Activated naive CD4-positive, alpha-beta T cell treated with anti-CD3 and anti-CD28 coated beads, Interleukin-2, amount 50 U/mL, for 72 hours (primary cell): ENCODE data around the gene TRPM2. TPM values are rescaled to one million over a fixed set of nuclear protein-coding genes. Genes with fewer than 3 reads are reported as not detected.

Experiments used
- ATAC-seq, 2 donors: fragments of 150-1000 bp; cut with Tn5 transposase; 2 replicates each; pipeline ENCODE4 v1.10.0; 2021; ENCODE audit warnings: mild to moderate bottlenecking in 2 of 2, moderate library complexity in 2 of 2
- DNase-seq, 2 donors: peaks; one replicate each; pipeline ENCODE4 v3.0.0; 2021 to 2022; ENCODE audit warnings: low spot score in 2 of 2
- H3K27ac Mint-ChIP-seq, 2 donors: one replicate each; pipeline ENCODE4 v1.8.0; 2022; ENCODE audit warnings: mild to moderate bottlenecking in 2 of 2, mixed read lengths in 2 of 2
- H3K36me3 Mint-ChIP-seq, 2 donors: one replicate each; pipeline ENCODE4 v1.8.0; 2022; ENCODE audit warnings: mixed read lengths in 2 of 2
- H3K9me3 Mint-ChIP-seq, 2 donors: one replicate each; pipeline ENCODE4 v1.8.0; 2022; ENCODE audit warnings: mixed read lengths in 2 of 2
- total RNA-seq, 2 donors: library from RNA; stranded (reverse); gene quantifications; one replicate each; pipeline ENCODE4 v1.2.3, GENCODE V29; 2022

The TRPM2 gene
- total RNA-seq, 2 donors from 2014 or later: 8.5 to 16.3 TPM

DNA sequence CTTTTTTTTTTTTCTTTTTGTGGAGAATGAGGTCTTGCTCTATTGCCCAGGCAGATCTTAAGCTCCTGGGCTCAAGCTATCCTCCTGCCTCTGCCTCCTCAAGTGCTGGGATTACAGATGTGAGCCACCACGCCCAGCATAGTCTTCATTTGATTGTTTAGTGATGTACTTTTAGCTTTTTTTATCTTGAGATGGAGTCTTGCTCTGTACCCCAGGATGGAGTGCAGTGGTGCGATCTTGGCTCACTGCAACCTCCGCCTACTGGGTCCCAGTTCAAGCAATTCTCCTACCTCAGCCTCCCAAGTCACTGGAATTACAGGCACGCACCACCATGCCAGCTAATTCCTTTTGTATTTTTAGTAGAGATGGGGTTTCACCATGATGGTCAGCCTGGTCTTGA is 77.9 kb downstream of the TRPM2 start:
- peaks cover 13% of the 10 kb centered on the region in 2 donors for H3K36me3 Mint-ChIP-seq
- peaks cover 7 to 13% of the 10 kb centered on the region in 2 donors for H3K9me3 Mint-ChIP-seq
- ATAC-seq (no peak), DNase-seq (no peak)
- no peak overlapping the region for H3K27ac Mint-ChIP-seq

DNA sequence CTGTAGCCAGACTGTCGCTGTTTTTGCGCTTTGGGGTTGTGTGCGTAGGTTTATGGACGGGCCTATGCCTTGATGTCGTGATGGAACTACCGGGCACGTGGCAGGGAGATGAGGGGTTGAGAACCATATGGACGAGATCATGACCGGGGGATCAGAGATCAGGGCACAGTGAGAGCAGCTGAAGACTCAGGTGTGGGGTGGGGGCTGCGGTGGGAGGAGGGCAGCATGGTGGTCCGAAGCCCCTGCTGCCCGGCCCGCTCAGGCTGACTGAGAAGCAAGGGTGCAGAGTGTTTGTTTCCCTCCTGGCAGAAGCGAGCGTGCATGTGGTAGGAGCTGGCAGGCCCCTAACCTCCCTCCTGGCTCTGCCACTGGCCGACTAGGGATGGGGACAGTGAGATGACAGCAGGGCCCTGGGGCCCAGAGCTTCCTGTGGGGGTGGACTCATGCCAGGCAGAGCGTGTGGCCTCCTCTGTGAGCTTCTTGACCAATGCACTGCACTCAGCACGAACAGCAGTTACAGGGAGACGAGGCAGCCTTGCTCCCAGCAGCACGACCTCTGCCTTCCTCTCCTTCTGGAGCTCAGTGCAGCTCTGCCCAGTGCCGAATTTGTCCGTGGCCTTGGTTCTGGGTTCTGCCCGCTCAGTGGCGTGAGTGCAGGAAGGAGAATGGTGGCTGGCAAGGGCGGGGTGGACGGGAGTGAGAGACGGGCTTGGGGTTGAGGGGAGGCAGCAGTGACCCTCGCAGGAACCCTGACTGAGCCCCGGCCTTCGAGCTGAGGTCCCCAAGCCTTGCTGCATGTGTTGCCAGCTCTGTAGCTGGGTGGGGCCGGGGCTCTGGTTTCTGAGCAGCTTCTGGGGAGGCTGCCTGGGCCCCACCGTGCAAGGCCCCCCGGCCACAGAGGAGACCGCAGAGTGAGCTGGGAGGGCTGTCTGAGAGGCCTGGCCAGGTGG is 79.7 kb downstream of the TRPM2 start:
- DNase-seq: peak in 1 of 2 donors; percentile 39
- ATAC-seq: no peak
- peaks cover 13% of the 10 kb centered on the region in 2 donors for H3K36me3 Mint-ChIP-seq
- no peak overlapping the region for H3K27ac Mint-ChIP-seq
- H3K9me3 Mint-ChIP-seq: peaks cover 7 to 13% of the 10 kb centered on the region in 2 donors

DNA sequence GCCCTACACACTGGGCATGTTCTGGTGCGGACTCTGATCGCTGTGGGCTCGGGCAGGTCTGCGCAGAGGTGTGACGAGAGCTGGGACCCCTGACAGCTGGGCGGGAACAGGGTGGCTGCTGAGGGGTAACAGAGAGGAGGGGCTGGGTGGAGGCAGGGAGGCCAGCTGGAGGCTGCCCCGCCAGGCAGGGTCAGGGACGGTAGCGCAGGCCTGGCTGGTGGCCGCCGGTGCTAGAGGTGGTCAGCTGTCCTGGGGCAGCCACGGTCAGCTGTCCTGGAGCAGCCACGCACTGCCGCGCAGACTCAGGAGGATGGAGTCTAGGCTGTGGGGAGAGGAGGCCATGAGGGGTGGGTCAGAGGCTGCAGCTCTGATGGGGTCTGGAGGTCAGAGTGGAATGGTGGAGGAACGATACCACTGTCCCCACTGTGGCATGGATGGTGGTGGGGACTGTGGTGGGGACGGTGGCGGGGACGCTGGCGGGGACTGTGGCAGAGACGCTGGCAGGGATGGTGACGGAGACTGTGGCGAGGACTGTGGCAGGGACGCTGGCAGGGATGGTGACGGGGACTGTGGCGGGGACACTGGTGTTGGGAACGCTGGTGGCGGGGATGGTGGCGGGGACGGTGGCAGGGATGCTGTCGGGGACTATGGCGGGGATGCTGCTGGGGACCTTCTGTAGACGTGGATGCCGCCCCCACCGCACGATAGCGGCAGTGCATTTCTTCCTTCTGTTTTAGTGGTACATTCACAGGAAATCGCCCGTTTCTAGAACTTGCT is 80.6 kb downstream of the TRPM2 start:
- Mint-ChIP-seq H3K36me3 (peaks cover 13% of the 10 kb centered on the region in 2 donors), H3K27ac (peak overlapping the region; percentile 39 to 84), H3K9me3 (peaks cover 3 to 13% of the 10 kb centered on the region in 2 donors)
- ATAC-seq (no peak), DNase-seq (peak in 1 of 2 donors; percentile 44)

DNA sequence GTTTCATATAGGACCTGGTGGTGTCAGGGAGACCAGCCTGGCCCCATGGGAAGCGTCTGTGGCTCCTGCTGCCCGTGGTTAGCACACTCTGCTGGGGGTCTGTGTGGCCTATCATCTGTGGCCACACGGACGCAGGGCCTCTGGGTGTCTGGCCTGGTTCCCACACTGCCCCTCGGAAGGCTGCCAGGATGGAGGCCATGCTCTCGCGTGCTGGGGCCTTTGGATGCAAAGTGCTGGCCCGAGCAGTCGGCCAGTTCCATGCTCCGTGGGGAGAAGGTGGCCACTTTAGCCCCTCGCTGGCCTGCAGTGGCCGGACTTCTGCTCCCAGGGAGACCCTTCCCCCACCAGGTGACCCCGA is 81.1 kb downstream of the TRPM2 start:
- H3K27ac Mint-ChIP-seq: peak overlapping the region in 1 of 2 donors; percentile 39
- ATAC-seq (no peak), DNase-seq (no peak)
- peaks cover 13% of the 10 kb centered on the region in 2 donors for H3K36me3 Mint-ChIP-seq
- H3K9me3 Mint-ChIP-seq: peaks cover 3 to 12% of the 10 kb centered on the region in 2 donors

DNA sequence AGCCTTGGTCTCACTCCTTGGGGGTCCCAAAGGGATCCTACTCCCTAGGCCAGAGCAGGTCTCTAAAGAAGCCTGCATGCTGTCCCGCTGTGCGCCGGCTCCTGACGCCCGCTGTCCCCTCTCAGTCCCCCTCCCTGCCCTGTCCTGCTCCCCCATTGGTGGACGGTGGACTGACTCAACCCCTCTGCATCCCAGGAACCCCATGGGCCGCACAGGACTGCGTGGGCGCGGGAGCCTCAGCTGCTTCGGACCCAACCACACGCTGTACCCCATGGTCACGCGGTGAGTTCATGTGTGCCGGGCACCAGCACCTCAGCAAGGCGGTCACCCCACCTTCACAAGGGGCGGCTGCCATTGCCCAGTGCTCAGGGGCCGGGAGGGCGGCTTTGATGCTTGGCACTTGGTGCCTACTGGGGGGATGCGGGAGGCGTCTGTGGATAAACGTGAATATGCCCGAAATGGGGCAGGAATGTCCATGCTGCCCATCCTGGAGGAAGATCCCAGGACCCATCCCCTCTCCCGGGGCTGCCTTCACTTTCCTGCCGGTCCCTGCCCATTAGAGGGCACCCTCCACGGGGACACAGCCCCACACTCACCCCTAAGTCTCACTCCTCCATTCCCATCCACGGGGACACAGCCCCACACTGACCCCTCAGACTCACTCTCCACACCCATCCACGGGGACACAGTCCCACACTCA is 81.7 kb downstream of the TRPM2 start:
- peak overlapping the region; percentile 39 to 40 for H3K27ac Mint-ChIP-seq
- peaks cover 3 to 7% of the 10 kb centered on the region in 2 donors for H3K9me3 Mint-ChIP-seq
- H3K36me3 Mint-ChIP-seq: peaks cover 8 to 13% of the 10 kb centered on the region in 2 donors
- no peak for ATAC-seq
- DNase-seq: peak in 1 of 2 donors; percentile 47

DNA sequence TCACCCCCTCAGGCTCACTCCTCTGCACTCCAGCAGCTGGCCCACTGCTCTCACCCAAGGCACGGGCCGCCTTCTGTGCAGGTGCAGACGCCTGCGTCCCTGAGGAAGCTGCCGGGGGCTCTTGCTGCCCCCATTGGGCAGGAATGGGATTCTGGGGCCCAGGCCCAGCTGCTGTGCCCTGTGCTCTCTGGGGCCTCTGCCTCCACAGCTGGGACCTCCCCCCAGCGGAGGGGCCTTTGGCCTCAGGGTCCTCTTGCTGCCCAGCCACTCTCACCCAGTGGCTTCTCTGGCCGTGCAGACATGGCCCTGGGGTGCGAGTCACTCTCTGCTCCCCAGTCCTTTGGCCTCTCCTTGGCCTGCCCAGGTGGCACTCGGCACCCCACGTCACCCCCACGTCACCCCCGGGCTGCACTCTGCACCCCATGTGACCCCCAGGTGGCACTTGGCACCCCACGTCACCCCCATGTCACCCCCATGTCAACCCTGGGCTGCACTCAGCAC is 82.7 kb downstream of the TRPM2 start:
- Mint-ChIP-seq H3K27ac (no peak overlapping the region), H3K36me3 (peaks cover under 1 to 11% of the 10 kb centered on the region in 2 donors), H3K9me3 (peaks cover under 1 to 3% of the 10 kb centered on the region in 2 donors)
- ATAC-seq (no peak), DNase-seq (no peak)

DNA sequence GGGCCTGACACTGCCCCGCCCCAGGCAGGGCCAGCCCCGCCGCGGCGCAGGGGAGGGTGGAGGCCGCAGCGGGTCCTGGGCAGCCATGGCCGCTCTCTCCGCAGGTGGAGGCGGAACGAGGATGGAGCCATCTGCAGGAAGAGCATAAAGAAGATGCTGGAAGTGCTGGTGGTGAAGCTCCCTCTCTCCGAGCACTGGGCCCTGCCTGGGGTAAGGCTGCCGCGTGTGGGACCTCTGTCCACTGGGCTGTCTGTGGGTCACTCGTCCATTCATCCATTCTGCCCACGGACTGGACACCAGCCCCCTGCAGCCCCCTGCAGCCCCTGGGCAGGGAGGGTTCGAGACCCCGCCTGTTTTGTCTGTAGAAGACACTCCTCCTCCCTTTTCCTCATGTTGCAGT is 83.5 kb downstream of the TRPM2 start:
- Mint-ChIP-seq H3K27ac (no peak overlapping the region), H3K36me3 (peaks cover 0 to 3% of the 10 kb centered on the region in 2 donors), H3K9me3 (no peaks in the 10 kb centered on the region)
- ATAC-seq (no peak), DNase-seq (peak in 1 of 2 donors; percentile 41)

DNA sequence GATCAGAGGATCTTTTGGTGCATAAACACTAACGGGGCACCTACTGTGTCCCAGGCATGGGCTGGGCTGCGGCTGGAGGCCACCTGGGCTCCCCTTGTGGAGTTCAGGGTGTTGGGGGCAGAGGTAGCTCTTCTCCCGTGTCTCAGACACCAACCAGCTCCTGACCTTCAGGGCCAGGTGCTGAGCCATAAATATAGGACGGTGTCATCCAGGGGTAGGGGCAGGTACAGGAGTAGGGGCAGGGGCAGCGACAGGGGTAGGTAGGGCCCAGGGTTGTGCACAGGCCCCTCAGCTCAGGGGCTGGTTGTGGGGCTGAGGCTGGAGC is 83.9 kb downstream of the TRPM2 start:
- no peaks in the 10 kb centered on the region for H3K36me3 Mint-ChIP-seq
- DNase-seq (no peak), ATAC-seq (no peak)
- H3K27ac Mint-ChIP-seq: no peak overlapping the region
- no peaks in the 10 kb centered on the region for H3K9me3 Mint-ChIP-seq

DNA sequence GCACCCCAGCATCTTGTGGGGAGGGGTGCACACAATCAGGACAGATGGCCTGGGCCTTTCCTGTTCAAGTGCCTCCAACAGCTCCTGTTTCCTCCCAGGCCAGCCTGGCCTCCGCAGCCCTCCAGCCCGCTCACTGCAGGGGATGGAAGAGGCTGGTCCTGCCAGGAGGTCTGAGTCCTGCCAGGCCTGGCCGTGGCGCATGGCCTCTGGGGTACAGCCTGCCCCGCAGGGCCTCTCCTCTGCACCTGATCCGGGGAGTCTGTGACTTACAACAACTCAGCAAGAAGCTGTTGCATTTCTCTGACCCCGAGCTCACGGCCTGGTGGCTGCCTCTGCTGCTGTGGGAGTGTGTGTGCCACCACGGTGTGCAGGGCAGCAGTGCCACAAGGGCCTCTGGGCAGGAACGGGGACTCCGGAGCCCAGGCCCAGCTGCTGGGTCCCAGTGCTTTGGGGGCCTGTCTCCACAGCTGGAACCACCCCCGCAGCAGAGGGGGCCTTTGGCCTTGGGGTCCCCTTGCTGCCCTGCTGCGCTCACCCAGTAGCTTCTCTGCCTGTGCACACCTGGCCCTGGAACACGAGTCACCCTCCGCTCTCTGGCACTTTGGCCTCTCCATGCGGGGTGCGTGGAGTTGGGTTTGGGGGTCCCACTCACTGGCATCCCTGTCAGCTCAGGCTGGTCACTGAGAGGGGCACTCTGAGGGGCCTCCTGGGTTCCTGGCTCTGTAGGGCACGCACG is 84.4 kb downstream of the TRPM2 start:
- no peak for DNase-seq

DNA sequence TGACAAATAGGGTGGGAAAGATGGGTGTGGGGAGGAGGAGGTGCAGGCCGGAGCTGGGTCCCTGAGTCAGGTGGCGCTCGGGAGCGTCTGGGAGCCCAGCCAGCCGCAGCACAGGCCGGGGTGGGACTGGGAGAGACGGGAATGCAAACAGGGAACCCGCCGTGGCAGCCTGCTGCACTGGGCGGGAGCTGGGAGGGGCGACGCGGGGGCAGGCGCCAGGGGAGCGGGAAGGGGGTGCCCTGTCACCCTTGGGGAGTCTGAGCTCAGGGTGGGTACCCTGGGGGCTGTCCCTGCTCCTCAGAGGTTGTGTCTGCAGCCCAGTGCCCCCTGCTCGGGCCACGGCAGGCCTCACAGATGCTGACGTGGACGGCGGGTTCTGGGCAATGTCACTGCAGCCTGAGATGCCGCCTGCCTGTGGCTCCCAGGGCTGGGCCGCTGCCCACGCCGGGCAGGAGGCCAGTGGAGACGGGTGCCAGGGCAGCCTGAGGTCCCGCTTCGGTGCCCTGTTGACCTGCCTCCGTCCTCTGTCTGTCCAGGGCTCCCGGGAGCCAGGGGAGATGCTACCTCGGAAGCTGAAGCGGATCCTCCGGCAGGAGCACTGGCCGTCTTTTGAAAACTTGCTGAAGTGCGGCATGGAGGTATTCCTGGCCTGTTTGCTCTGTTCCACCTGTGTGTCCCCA is 85.2 kb downstream of the TRPM2 start:
- no peaks in the 10 kb centered on the region for H3K36me3 Mint-ChIP-seq
- no peaks in the 10 kb centered on the region for H3K9me3 Mint-ChIP-seq
- no peak for ATAC-seq
- peak overlapping the region in 1 of 2 donors; percentile 25 for H3K27ac Mint-ChIP-seq
- no peak for DNase-seq

More for the DNA sequence above, 84.4 kb downstream of the TRPM2 start:
- ATAC-seq: no peak
- Mint-ChIP-seq H3K36me3 (no peaks in the 10 kb centered on the region), H3K27ac (peak overlapping the region in 1 of 2 donors; percentile 25), H3K9me3 (no peaks in the 10 kb centered on the region)

DNA sequence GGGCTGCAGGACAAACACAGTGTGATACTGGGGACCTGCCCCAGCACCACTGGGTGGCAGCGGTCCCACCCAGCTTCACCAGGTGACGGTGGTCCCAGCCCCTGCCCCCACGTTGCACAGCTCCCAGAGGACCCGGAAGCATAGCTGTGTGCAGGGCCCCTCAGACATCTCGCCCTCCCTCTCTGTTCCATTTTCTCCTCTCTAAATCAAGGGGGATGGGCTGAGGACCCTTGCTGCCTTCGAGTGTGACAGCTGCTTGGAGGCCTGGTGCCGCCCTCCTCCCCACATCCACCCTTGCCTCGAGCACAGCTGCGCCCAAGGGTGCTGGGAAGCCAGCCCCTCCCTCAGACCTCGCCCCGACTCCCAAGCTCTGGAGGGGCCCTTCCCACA is 85.8 kb downstream of the TRPM2 start:
- Mint-ChIP-seq H3K9me3 (no peaks in the 10 kb centered on the region), H3K36me3 (no peaks in the 10 kb centered on the region)
- no peak for DNase-seq

DNA sequence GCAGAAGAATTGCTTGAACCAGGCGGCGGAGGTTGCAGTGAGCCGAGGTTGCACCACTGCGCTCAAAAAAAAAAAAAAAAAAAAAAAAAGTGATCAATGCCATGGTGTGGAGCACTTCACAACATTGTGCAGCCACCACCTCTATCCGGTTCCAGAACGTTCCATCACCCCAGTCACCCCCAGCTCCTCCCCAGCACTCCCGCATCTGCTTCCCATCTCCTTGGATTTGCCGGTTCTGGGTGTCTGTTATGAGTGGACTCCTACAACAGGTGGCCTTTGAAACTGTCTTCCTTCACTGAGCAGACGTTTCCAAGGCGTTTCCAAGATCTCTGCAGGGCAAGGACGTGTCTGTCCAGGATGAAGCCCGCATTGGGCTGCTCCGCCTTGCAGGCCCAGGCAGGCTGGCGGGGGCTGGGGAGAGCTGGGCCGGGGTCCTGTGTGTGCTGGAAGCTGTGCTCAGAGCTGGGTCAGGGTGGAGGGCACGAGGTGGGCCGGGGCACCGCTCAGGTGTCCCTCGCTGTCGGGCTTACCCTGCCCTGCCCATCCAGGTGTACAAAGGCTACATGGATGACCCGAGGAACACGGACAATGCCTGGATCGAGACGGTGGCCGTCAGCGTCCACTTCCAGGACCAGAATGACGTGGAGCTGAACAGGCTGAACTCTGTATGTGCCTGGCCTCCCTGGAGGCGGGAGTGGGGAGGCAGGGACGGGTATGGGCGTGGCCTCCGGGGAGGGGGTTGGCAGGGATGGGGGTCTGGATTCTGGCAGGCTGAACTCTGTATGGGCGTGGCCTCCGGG is 87.0 kb downstream of the TRPM2 start:
- ATAC-seq: no peak
- no peaks in the 10 kb centered on the region for H3K9me3 Mint-ChIP-seq
- peak overlapping the region in 1 of 2 donors; percentile 39 for H3K27ac Mint-ChIP-seq
- no peak for DNase-seq
- H3K36me3 Mint-ChIP-seq: no peaks in the 10 kb centered on the region

More for the DNA sequence above, 85.8 kb downstream of the TRPM2 start:
- no peak overlapping the region for H3K27ac Mint-ChIP-seq
- ATAC-seq: no peak

DNA sequence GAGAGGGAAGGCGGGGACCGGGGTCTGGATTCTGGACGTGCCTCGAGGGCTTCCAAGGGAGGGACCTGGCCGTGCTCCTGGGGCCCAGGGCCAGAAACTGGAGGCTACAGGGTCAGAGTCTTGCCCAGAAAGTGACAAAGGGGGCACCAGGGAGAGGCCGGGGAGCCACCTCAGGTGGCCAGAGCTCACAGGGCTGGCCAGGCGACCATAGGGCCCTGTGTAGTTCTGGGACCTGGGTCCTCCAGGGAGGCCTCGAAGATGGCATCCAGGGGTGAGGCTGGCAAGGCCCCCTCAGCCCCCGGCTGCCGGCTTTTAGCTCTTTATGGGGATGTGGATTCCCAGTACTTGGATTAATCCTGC is 87.6 kb downstream of the TRPM2 start:
- Mint-ChIP-seq H3K9me3 (no peaks in the 10 kb centered on the region), H3K27ac (no peak overlapping the region), H3K36me3 (no peaks in the 10 kb centered on the region)
- ATAC-seq (no peak), DNase-seq (no peak)

DNA sequence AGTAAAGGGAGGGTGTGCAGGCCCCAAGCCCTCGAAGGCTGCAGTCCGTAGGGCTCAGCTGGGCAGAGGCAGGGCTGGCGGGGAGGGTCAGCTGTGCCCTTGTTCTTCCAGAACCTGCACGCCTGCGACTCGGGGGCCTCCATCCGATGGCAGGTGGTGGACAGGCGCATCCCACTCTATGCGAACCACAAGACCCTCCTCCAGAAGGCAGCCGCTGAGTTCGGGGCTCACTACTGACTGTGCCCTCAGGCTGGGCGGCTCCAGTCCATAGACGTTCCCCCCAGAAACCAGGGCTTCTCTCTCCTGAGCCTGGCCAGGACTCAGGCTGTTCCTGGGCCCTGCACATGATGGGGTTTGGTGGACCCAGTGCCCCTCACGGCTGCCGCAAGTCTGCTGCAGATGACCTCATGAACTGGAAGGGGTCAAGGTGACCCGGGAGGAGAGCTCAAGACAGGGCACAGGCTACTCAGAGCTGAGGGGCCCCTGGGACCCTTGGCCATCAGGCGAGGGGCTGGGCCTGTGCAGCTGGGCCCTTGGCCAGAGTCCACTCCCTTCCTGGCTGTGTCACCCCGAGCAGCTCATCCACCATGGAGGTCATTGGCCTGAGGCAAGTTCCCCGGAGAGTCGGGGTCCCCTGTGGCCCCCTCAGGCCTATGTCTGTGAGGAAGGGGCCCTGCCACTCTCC is 88.3 kb downstream of the TRPM2 start:
- Mint-ChIP-seq H3K36me3 (no peaks in the 10 kb centered on the region), H3K27ac (no peak overlapping the region)
- ATAC-seq: no peak

More for the DNA sequence above, 88.3 kb downstream of the TRPM2 start:
- DNase-seq: no peak
- H3K9me3 Mint-ChIP-seq: no peaks in the 10 kb centered on the region
